Activated CD4-positive, alpha-beta T cell treated with anti-CD3 and anti-CD28 coated beads for 48 hours (primary cell): ENCODE results near the gene MTERF4.

Experiments
- DNase-seq: peaks from one replicate; pipeline ENCODE4 v3.0.0-alpha.2; 2020

Gene MTERF4

GRCh38 chr2:241102239-241102803 lies at the start of gene MTERF4:
Gene MTERF4 (minus strand): TSS chr2:241102287. CDS start chr2:241102273, 14 bp downstream.
- DNase-seq, result peak; percentile 93

- no peak for DNase-seq
These were observed 48.8 kb upstream of the MTERF4 start for GRCh38 chr2:241150660-241151530.

- peak; percentile 97 for DNase-seq
These were observed 48.0 kb upstream of the MTERF4 start, which contains the start of gene PPP1R7 for GRCh38 chr2:241149925-241150659. Gene PPP1R7 (plus strand): TSS chr2:241150467. CDS start chr2:241150496, 29 bp downstream.

GRCh38 chr2:241149675-241149924 lies 47.5 kb upstream of the MTERF4 start:
- no peak for DNase-seq

- DNase-seq, result peak; percentile 97
These were observed 47.0 kb upstream of the MTERF4 start, which contains the start of gene PASK for GRCh38 chr2:241148891-241149674. Gene PASK (minus strand): TSS chr2:241149472. CDS start chr2:241143032, 6,440 bp downstream.

GRCh38 chr2:241148239-241148638 lies 46.2 kb upstream of the MTERF4 start:
- DNase-seq, result no peak

- no peak for DNase-seq
These were observed 45.2 kb upstream of the MTERF4 start for GRCh38 chr2:241147336-241147735.

GRCh38 chr2:241146286-241146685 lies 44.2 kb upstream of the MTERF4 start:
- DNase-seq, result no peak

- no peak for DNase-seq
These were observed 40.5 kb upstream of the MTERF4 start for GRCh38 chr2:241142593-241142992.

- no peak for DNase-seq
These were observed 40.0 kb upstream of the MTERF4 start for GRCh38 chr2:241142063-241142462.

- DNase-seq, result no peak
These were observed 39.2 kb upstream of the MTERF4 start for GRCh38 chr2:241141214-241141770.

- DNase-seq, result no peak
These were observed 38.4 kb upstream of the MTERF4 start for GRCh38 chr2:241140445-241140840.

- no peak for DNase-seq
These were observed 37.7 kb upstream of the MTERF4 start for GRCh38 chr2:241139531-241140444.

GRCh38 chr2:241138471-241138870 lies 36.4 kb upstream of the MTERF4 start:
- DNase-seq, result no peak

GRCh38 chr2:241137276-241138190 lies 35.4 kb upstream of the MTERF4 start:
- no peak for DNase-seq

GRCh38 chr2:241136661-241137260 lies 34.7 kb upstream of the MTERF4 start:
- no peak for DNase-seq

- no peak for DNase-seq
These were observed 34.1 kb upstream of the MTERF4 start for GRCh38 chr2:241136191-241136590.

- DNase-seq, result no peak
These were observed 33.6 kb upstream of the MTERF4 start for GRCh38 chr2:241135737-241136136.

GRCh38 chr2:241134711-241135110 lies 32.6 kb upstream of the MTERF4 start:
- no peak for DNase-seq

- no peak for DNase-seq
These were observed 31.3 kb upstream of the MTERF4 start for GRCh38 chr2:241133436-241133820.
